NOMO-1 treated with DMSO at 0.1 percent for 48 hours (cell line): ENCODE data around the gene RDH5.

Experiments used
- DNase-seq: peaks from one replicate; lab custom pipeline; 2025; ENCODE audit not compliant: unreplicated experiment; lab: John Stamatoyannopoulos, UW

The RDH5 gene

GRCh38 chr12:55720071-55720564 is at the start of gene RDH5:
RDH5 (plus strand) TSS chr12:55720393; CDS start chr12:55721185, 792 bp downstream.
- no peak for DNase-seq

DNA sequence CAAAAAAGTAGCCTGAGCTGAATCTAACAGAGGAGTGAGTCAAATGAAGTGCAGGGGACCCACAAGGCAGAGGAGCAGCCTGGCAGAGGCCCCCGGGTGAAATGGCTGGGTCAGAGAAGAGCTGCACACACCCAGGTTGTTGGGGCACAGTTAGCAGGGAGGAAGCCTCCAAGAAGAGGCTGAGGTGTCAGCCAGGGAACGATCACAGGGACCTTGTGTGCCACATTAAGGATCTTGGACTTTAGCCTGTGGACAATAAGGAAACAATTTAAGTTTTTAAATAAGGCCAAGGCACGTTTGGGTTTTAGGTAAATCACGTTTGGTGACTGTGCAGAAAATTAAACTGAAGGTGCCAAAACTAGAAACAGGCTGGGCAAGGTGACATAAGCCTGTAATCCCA is 48.4 kb upstream of the RDH5 start:
- no peak for DNase-seq

GRCh38 chr12:55673638-55674037 is 46.6 kb upstream of the RDH5 start:
- peak; percentile 97 for DNase-seq

DNA sequence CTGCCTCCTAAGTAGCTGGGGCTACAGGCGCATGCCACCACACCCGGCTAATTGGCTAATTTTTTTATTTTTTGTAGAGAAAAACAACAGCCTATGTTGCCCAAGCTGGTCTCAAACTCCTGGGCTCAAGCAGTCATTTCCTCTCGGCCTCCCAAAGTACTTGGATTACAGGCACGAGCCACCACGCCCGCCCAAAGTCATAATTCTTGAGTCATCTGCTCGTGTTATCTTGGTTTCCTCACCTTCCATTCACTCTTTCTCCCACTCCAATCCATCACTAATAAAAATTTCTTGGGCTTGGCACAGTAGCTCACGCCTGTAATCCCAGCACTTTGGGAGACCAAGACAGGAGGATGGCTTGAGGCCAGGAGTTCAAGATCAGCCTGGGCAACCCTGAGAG is 44.5 kb upstream of the RDH5 start:
- no peak for DNase-seq

DNA sequence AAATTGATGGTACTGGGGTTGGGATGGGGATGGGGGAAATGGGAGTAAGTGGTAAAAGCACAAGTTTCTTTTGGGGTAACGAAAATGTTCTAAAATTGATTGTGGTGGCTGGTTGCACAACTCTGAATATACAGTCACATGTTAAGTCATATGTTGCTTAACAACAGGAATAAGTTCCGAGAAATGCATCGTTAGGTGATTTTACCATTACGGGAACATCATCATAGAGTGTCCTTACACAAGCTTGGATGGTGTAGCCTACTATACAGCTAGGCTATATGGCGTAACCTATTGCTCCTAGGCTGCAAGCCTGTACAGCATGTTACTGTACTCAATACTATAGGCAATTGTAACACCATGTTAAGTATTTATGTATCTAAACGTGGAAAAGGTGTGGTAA is 43.5 kb upstream of the RDH5 start:
- peak; percentile 92 for DNase-seq

GRCh38 chr12:55679691-55680090 is 40.5 kb upstream of the RDH5 start:
- no peak for DNase-seq

- peak; percentile 65 for DNase-seq
Observed at GRCh38 chr12:55681142-55682077, 38.8 kb upstream of the RDH5 start.

DNA sequence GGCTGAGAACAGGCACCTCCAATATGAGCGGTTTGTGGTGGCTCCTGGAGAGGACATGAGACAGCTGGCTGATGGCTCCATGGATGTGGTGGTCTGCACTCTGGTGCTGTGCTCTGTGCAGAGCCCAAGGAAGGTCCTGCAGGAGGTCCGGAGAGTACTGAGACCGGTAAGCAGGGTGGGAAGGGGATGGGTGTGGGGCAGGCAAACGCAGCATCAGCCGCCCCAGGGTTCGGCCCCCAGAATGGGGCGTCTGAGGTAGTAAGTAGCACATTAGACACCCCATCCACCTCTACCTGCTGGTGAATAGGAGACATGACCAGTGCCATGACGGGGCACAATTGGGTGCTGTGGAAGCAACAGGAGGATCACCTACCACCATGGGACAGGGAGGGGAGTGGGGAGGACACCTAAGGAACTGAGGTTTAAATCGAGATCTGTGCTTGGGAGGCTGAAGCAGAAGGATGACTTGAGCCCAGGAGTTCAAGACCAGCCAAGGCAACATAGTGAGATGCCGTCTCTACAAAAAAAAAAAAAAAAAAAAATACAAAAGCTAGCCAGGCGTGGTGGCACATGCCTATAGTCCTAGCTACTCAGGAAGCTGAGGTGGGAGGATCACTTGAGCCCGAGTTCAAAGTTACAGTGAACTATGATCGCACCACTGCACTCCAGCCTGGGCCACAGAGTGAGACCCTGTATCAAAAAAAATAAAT is 38.0 kb upstream of the RDH5 start:
- DNase-seq, result no peak

DNA sequence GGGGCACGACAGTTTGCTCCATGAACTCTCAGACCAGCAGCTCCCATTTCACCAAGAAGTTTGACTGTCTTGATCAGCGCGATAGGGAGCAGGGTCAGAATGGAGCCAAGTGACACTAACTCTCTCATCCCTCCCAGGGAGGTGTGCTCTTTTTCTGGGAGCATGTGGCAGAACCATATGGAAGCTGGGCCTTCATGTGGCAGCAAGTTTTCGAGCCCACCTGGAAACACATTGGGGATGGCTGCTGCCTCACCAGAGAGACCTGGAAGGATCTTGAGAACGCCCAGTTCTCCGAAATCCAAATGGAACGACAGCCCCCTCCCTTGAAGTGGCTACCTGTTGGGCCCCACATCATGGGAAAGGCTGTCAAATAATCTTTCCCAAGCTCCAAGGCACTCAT is 36.5 kb upstream of the RDH5 start:
- DNase-seq, result no peak

GRCh38 chr12:55684761-55685370 is 35.3 kb upstream of the RDH5 start:
- no peak for DNase-seq

DNA sequence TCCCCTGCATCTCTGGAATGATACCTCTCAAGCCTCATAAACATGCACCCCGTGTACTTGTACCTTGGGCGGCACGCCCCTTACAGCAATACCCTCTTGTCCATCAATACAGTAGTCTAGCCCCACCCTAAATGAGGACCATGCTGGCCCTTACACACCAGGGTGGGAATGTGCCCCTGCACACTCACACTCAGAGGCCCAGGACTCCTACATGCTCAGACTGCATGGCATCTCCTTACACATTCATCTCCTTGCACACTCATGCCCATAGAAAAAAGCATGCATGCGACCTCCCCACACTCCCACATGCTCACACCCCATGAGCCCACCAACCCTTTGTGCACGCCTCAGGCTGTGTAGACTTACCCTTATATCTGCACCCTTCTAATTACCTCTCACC is 34.5 kb upstream of the RDH5 start:
- DNase-seq, result no peak

DNA sequence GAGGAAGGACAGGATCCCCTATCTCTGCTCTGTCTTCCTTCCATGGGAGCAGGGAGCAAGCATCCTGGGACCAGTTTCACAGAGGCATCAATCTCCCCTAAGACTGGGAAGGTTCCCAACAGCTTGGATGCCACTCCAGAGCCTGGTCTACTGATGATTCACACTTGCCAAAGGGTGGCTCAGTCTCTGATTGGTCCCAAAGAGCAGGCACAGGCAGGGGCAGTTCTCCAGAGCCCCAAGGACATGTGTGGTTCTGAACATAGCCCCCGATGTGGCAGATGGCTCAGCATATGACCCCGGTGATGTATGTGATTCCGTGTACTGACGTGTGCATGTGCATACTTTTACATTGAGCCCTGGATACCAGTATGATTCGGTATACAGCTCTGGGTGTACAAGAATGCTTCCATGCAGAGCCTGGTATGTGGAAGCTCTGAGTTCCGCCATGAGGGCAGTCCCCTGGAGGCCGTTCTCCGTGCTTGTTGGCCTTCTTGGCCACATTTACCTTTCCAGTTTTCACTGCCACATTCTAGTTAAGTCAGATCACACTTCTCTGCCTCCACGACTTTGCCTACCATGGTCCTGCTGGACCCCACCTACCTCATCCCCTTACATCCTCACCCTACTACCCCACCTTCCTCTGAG is 33.7 kb upstream of the RDH5 start:
- DNase-seq, result no peak

DNA sequence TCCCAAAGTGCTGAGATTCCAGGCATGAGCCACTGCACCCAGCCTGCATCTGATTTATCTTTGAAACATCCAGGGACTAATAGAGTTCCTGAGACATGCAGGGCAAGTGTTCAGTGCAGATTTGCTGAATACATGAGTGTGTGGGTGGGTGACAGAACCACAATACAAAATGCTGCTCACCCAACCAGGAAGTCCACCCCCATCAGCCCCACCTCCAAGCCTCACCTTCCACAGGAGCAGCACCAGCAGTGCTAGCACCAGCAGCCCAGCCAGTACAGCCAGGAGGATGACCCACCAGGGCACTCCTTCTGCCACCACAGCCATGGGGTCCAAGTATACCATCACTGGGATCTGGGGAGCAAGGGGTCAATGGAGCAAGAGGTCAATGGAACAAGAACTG is 32.4 kb upstream of the RDH5 start:
- DNase-seq, result no peak

GRCh38 chr12:55688716-55689655 is 31.2 kb upstream of the RDH5 start:
- DNase-seq, result no peak

GRCh38 chr12:55692631-55693322 is 27.4 kb upstream of the RDH5 start:
- DNase-seq, result no peak

- DNase-seq, result no peak
Observed at GRCh38 chr12:55693323-55694187, 26.6 kb upstream of the RDH5 start.

DNA sequence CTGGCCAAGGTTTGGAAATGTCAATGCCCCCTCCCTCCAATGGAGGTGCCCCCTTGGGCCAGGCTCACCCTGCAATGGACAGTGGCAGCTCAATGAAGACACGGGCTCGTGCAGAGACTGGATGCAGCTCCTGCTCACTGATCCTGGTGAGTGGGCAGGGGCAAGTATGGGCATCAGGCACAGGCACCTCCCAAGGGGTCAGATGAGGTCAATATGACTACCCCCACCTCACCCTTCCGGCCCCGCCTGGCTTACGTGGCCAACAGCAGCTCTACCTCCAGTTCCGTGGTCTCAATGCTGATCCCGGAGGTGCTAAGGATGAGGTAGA is 26.0 kb upstream of the RDH5 start:
- no peak for DNase-seq

- no peak for DNase-seq
Observed at GRCh38 chr12:55694651-55695050, 25.5 kb upstream of the RDH5 start.

DNA sequence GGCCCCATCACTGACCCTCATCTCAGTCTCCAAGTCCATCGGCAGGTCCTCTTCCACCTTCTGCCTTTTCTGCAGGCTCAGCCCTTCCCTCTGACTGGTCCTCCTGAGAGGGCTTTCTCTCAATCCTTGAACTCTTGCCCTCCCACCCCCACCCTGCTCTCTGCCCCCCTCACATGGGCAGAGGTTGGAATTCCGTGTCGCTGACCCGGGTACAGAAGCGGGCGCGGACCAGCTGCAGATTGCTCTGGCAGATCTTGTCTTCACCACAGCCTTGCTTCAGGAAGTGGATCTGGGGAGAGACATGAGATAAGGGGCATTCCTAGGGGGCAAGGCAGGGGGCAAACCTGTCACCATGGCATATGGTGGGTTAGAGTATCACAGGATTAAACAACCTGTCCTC is 24.8 kb upstream of the RDH5 start:
- no peak for DNase-seq
